Measurements from ENCODE around the gene UGT1A1. TPM values are rescaled to one million over a fixed set of nuclear protein-coding genes. Genes with fewer than 3 reads are reported as not detected.

UGT1A1 gene
- total and polyA plus RNA-seq, 8 donors = 0.28 TPM; not detected in 7

- ATAC-seq (no peak), DNase-seq (peak in 3 of 6 donors; percentile 2 to 39 (median 29)), FAIRE-seq (no peak)
- H3K27me3 ChIP-seq = no peaks in the 10 kb centered on the region
- no peak for TF ChIP-seq CTCF (IDR thresholded peaks at IDR 0.05)
- no peaks in the 10 kb centered on the region for H3K4me1 ChIP-seq
- no peak overlapping the region for H3K4me3 ChIP-seq
- H3K27ac ChIP-seq = no peak overlapping the region
- intact Hi-C loops (cut with DNase I) = no loop called here
- no peaks in the 10 kb centered on the region for H3K9me3 ChIP-seq
- WGBS, 2 donors = 55 to 62% methylated on average over 12 of the region's 12 CpGs
- no peaks in the 10 kb centered on the region for H3K36me3 ChIP-seq
These were observed 47.3 kb downstream of the UGT1A1 start for GRCh38 chr2:233807215-233807865.

- Histone ChIP-seq H3K4me3 (no peak overlapping the region), H3K4me1 (no peaks in the 10 kb centered on the region), H3K27me3 (no peaks in the 10 kb centered on the region), H3K27ac (no peak overlapping the region), H3K9me3 (no peaks in the 10 kb centered on the region), H3K36me3 (no peaks in the 10 kb centered on the region)
- DNase-seq = peak in 4 of 6 donors; percentile 3 to 21 (median 12)
- FAIRE-seq = no peak
- intact Hi-C loops (cut with DNase I) = no loop called here
- ATAC-seq = no peak
- no peak for TF ChIP-seq CTCF (IDR thresholded peaks at IDR 0.05)
- WGBS, 2 donors = 61 to 74% methylated on average over 10 of the region's 10 CpGs
These were observed 48.2 kb downstream of the UGT1A1 start for GRCh38 chr2:233807966-233808935.

GRCh38 chr2:233810385-233810784 lies 50.3 kb downstream of the UGT1A1 start:
- no peaks in the 10 kb centered on the region for H3K36me3 ChIP-seq
- intact Hi-C loops (cut with DNase I) = no loop called here
- H3K4me3 ChIP-seq = no peak overlapping the region
- TF ChIP-seq CTCF (IDR thresholded peaks at IDR 0.05) = no peak
- DNase-seq = peak in 1 of 6 donors; percentile 17
- no peak overlapping the region for H3K27ac ChIP-seq
- no peaks in the 10 kb centered on the region for H3K4me1 ChIP-seq
- FAIRE-seq = no peak
- no peaks in the 10 kb centered on the region for H3K9me3 ChIP-seq
- 73 to 82% methylated on average over 6 of the region's 6 CpGs for WGBS, 2 donors
- H3K27me3 ChIP-seq = no peaks in the 10 kb centered on the region
- ATAC-seq = no peak

GRCh38 chr2:233811087-233811486 lies 51.0 kb downstream of the UGT1A1 start:
- no peak for FAIRE-seq
- intact Hi-C loops (cut with DNase I) = no loop called here
- no peaks in the 10 kb centered on the region for H3K27me3 ChIP-seq
- TF ChIP-seq CTCF (IDR thresholded peaks at IDR 0.05) = no peak
- H3K9me3 ChIP-seq = no peaks in the 10 kb centered on the region
- no peak for ATAC-seq
- H3K36me3 ChIP-seq = no peaks in the 10 kb centered on the region
- H3K4me3 ChIP-seq = no peak overlapping the region
- peak in 3 of 6 donors; percentile 2 to 25 (median 5) for DNase-seq
- no peaks in the 10 kb centered on the region for H3K4me1 ChIP-seq
- no peak overlapping the region for H3K27ac ChIP-seq
- 52 to 66% methylated on average over 4 of the region's 4 CpGs for WGBS, 2 donors
